Liver (tissue), 9 donors: ENCODE results near the gene RGS17. TPM values are rescaled to one million over a fixed set of nuclear protein-coding genes. Genes with fewer than 3 reads are reported as not detected.

Source experiments
- DNase-seq: peaks from one replicate; pipeline ENCODE4 v3.0.0-alpha.2; 2017; ENCODE audit warnings: low spot score
- H3K27ac ChIP-seq, 2 donors: one replicate each; pipeline ENCODE4 v1.7.0; 2013; ENCODE audit warnings: inconsistent platforms in 2 of 2, low read length in 2 of 2, control low read depth in 1 of 2, low read depth in 1 of 2, mild to moderate bottlenecking in 1 of 2
- H3K27me3 ChIP-seq, 4 donors: one replicate each; pipeline versions ENCODE4 v1.6.1 to v1.7.0; 2013; ENCODE audit warnings: low read length in 3 of 4, inconsistent platforms in 1 of 4, mild to moderate bottlenecking in 1 of 4, moderate library complexity in 1 of 4; ENCODE audit not compliant: control insufficient read depth in 4 of 4, insufficient read depth in 4 of 4
- H3K36me3 ChIP-seq, 4 donors: one replicate each; pipeline versions ENCODE4 v1.6.1 to v1.7.0; 2013; ENCODE audit warnings: low read length in 3 of 4, mild to moderate bottlenecking in 3 of 4, low read depth in 1 of 4, moderate library complexity in 1 of 4; ENCODE audit not compliant: control insufficient read depth in 4 of 4, insufficient read depth in 3 of 4
- H3K4me1 ChIP-seq, 4 donors: one replicate each; pipeline versions ENCODE4 v1.6.1 to v1.7.0; 2013; ENCODE audit warnings: low read length in 3 of 4, mild to moderate bottlenecking in 3 of 4, moderate library complexity in 1 of 4; ENCODE audit not compliant: control insufficient read depth in 4 of 4, insufficient read depth in 4 of 4
- H3K4me3 ChIP-seq, 3 donors: one replicate each; pipeline versions ENCODE4 v1.6.1 to v1.7.0; 2013; ENCODE audit warnings: low read length in 3 of 3, control low read depth in 1 of 3, low read depth in 1 of 3, mild to moderate bottlenecking in 1 of 3
- H3K9ac ChIP-seq, 2 donors: one replicate each; pipeline ENCODE4 v1.7.0; 2013; ENCODE audit warnings: low read length in 2 of 2, mild to moderate bottlenecking in 2 of 2, moderate library complexity in 2 of 2, control low read depth in 1 of 2, low read depth in 1 of 2
- H3K9me3 ChIP-seq, 4 donors: one replicate each; pipeline versions ENCODE4 v1.6.1 to v1.7.0; 2013; ENCODE audit warnings: low read length in 3 of 4; ENCODE audit not compliant: control insufficient read depth in 4 of 4
- EGR1 ChIP-seq, 2 donors: IDR thresholded peaks; 2 replicates each; pipeline ENCODE4 v1.6.1; 2016 to 2018; ENCODE audit warnings: antibody characterized with exemption in 2 of 2, low read depth in 2 of 2
- FOXA2 ChIP-seq: IDR thresholded peaks from 2 replicates; pipeline ENCODE4 v1.6.1; 2016; ENCODE audit warnings: antibody characterized with exemption
- GABPA ChIP-seq, 2 donors: IDR thresholded peaks in 1 of 2; conservative IDR thresholded peaks in 1 of 2; 2 replicates each; pipeline ENCODE4 v1.6.1; 2016; ENCODE audit warnings: antibody characterized with exemption in 2 of 2, mild to moderate bottlenecking in 1 of 2, moderate library complexity in 1 of 2
- HNF4A ChIP-seq, 2 donors: conservative IDR thresholded peaks; 2 replicates each; pipeline ENCODE4 v1.6.1; 2016; ENCODE audit warnings: antibody characterized with exemption in 2 of 2, mild to moderate bottlenecking in 2 of 2
- HNF4G ChIP-seq: IDR thresholded peaks from 2 replicates; pipeline ENCODE4 v1.6.1; 2016; ENCODE audit warnings: antibody characterized with exemption
- JUND ChIP-seq, 2 donors: IDR thresholded peaks; 2 replicates each; pipeline ENCODE4 v1.6.1; 2016; ENCODE audit warnings: antibody characterized with exemption in 2 of 2
- NR2F2 ChIP-seq: IDR thresholded peaks from 2 replicates; pipeline ENCODE4 v1.6.1; 2016; ENCODE audit warnings: antibody characterized with exemption
- RAD21 ChIP-seq, 2 donors: IDR thresholded peaks; 2 replicates each; pipeline ENCODE4 v1.6.1; 2016; ENCODE audit warnings: antibody characterized with exemption in 2 of 2, mild to moderate bottlenecking in 2 of 2
- RXRA ChIP-seq, 2 donors: IDR thresholded peaks; 2 replicates each; pipeline ENCODE4 v1.6.1; 2017 to 2018; ENCODE audit warnings: antibody characterized with exemption in 2 of 2, mild to moderate bottlenecking in 1 of 2
- SP1 ChIP-seq: IDR thresholded peaks from 2 replicates; pipeline ENCODE4 v1.6.1; 2018; ENCODE audit warnings: antibody characterized with exemption, mild to moderate bottlenecking
- TAF1 ChIP-seq: conservative IDR thresholded peaks from 2 replicates; pipeline ENCODE4 v1.6.1; 2016; ENCODE audit warnings: antibody characterized with exemption, mild to moderate bottlenecking
- YY1 ChIP-seq: IDR thresholded peaks from 2 replicates; pipeline ENCODE4 v1.6.1; 2016; ENCODE audit warnings: antibody characterized with exemption, mild to moderate bottlenecking
- WGBS: extraction: QIAGEN DNeasy Blood & Tissue Kit; methylation state at CpG from one replicate; pipeline ENCODE4 v1.1.7; 2013; 5-methylcytosine and 5-hydroxymethylcytosine counted together
- polyA plus RNA-seq, 2 donors: library from polyadenylated mRNA; stranded (reverse) in 1 of 2; unstranded in 1 of 2; fragments of 200-250 nt in 1 of 2; fragments of >200 nt in 1 of 2; fragmentation: Nextera tagmentation in 1 of 2; extraction: Ambion mirVana in 1 of 2; gene quantifications; one replicate each; pipeline versions ENCODE4 v1.2.1 to v1.2.3, GENCODE V29; 2013 to 2015
- total RNA-seq, 2 donors: library from RNA; depleted of rRNA; stranded (reverse); fragments of >200 nt; gene quantifications; one replicate each; pipeline ENCODE4 v1.2.3, GENCODE V29; 2014
- TF ChIP-seq, protein P1 (sequence below): fragments of 150-350 bp; IDR thresholded peaks from 2 replicates; pipeline ENCODE4 v1.5.1; 2017; ENCODE audit warnings: improper control_type of control experiment, low read depth, low read length; ENCODE audit not compliant: missing input control
- TF ChIP-seq, protein P2 (sequence below): IDR thresholded peaks from 2 replicates; pipeline ENCODE4 v1.6.1; 2016; ENCODE audit warnings: antibody characterized with exemption, mild to moderate bottlenecking
- TF ChIP-seq, protein P3 (sequence below): IDR thresholded peaks from 2 replicates; pipeline ENCODE4 v1.6.1; 2016; ENCODE audit warnings: antibody characterized with exemption
- TF ChIP-seq, protein P4 (sequence below): IDR thresholded peaks from 2 replicates; pipeline ENCODE4 v1.6.1; 2016; ENCODE audit warnings: antibody characterized with exemption
- donor health status: healthy.
- donor health status: healthy.
- donor health status: healthy.
- donor health status: healthy.
- donor health status: healthy.

Gene RGS17
- total and polyA plus RNA-seq, 4 donors, result under 0.01 to 0.09 (median 0.03) TPM

DNA sequence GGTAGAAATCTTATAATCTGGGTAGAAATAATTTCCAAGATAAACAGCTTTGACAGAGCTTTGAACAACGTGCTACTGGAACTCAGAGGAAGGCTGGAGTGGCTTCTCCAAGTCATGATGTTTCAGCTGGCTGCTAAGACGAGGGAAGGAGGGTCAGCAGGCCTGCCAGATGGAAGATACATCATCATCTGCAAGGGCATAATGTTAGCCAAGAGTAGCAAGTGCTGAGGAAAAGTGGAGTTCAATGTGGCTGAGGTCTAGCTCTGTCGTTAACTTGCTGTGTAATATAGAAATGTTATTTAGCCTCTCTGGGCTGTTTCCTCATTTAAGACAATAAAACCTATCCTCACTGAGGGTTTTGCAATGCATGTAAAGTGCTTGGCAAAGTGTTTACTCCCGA lies 35.1 kb downstream of the RGS17 start:
- 40% methylated on average over 4 of the region's 4 CpGs for WGBS
- Histone ChIP-seq H3K9ac (no peak overlapping the region), H3K4me1 (peaks cover 0 to 2% (median 0%) of the 10 kb centered on the region in 4 donors), H3K9me3 (no peaks in the 10 kb centered on the region), H3K4me3 (no peak overlapping the region), H3K27me3 (peaks cover 0 to 8% (median 3%) of the 10 kb centered on the region in 4 donors), H3K27ac (no peak overlapping the region), H3K36me3 (no peaks in the 10 kb centered on the region)
- no peak for TF ChIP-seq GABPA (IDR thresholded peaks at IDR 0.05 in 1 of 2, conservative IDR thresholded peaks at IDR 0.05 in 1 of 2)
- TF ChIP-seq NR2F2, result no peak
- no peak for TF ChIP-seq RAD21 (IDR thresholded peaks at IDR 0.05)
- TF ChIP-seq RXRA (IDR thresholded peaks at IDR 0.05), result no peak
- no peak for TF ChIP-seq TAF1
- TF ChIP-seq JUND (IDR thresholded peaks at IDR 0.05), result no peak
- TF ChIP-seq, protein P1, sequence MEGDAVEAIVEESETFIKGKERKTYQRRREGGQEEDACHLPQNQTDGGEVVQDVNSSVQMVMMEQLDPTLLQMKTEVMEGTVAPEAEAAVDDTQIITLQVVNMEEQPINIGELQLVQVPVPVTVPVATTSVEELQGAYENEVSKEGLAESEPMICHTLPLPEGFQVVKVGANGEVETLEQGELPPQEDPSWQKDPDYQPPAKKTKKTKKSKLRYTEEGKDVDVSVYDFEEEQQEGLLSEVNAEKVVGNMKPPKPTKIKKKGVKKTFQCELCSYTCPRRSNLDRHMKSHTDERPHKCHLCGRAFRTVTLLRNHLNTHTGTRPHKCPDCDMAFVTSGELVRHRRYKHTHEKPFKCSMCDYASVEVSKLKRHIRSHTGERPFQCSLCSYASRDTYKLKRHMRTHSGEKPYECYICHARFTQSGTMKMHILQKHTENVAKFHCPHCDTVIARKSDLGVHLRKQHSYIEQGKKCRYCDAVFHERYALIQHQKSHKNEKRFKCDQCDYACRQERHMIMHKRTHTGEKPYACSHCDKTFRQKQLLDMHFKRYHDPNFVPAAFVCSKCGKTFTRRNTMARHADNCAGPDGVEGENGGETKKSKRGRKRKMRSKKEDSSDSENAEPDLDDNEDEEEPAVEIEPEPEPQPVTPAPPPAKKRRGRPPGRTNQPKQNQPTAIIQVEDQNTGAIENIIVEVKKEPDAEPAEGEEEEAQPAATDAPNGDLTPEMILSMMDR, result no peak
- TF ChIP-seq, protein P2, sequence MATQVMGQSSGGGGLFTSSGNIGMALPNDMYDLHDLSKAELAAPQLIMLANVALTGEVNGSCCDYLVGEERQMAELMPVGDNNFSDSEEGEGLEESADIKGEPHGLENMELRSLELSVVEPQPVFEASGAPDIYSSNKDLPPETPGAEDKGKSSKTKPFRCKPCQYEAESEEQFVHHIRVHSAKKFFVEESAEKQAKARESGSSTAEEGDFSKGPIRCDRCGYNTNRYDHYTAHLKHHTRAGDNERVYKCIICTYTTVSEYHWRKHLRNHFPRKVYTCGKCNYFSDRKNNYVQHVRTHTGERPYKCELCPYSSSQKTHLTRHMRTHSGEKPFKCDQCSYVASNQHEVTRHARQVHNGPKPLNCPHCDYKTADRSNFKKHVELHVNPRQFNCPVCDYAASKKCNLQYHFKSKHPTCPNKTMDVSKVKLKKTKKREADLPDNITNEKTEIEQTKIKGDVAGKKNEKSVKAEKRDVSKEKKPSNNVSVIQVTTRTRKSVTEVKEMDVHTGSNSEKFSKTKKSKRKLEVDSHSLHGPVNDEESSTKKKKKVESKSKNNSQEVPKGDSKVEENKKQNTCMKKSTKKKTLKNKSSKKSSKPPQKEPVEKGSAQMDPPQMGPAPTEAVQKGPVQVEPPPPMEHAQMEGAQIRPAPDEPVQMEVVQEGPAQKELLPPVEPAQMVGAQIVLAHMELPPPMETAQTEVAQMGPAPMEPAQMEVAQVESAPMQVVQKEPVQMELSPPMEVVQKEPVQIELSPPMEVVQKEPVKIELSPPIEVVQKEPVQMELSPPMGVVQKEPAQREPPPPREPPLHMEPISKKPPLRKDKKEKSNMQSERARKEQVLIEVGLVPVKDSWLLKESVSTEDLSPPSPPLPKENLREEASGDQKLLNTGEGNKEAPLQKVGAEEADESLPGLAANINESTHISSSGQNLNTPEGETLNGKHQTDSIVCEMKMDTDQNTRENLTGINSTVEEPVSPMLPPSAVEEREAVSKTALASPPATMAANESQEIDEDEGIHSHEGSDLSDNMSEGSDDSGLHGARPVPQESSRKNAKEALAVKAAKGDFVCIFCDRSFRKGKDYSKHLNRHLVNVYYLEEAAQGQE, result no peak
- no peak for DNase-seq

DNA sequence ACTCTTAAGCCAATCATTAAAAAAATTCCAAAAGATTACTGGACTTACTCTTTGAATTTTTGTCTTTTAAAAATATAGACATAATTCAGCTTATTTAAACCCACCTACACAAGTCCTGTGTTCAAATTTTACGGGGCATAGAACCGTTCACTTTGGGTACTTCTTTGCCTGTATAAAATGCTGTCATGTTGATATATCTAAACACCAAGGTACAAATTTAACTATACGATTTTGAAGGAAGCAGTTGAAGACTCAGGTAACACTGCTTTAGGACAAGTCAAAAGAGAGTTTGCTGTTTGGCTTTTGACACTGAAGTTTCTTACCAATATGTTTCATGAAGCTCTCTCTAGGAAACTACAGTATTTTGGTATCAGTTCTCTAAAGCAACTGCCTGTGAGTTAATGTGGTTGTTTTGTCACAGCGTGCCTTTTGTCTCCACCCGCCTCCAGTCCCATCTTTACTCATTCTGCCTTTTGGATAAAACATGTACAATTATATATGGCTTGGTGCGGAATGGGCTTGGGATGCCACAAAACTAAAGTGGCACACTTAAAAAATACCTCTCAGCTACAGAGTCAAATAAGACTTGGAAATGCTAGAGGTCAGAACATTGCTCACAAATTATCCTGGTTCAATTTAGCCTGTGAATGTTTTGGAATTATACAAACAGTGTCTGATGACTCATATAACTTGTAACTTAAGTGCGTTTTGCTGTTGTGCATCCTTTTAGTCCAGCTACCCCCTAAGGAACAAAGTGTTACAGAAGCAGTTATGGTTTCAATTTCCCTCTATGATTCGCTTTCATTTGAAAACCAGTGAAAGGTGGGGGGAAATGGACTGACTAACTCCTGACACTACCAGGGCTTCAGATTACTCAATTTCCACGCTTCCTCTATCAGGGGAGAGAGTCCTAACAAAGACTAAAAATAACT lies 38.7 kb downstream of the RGS17 start:
- Histone ChIP-seq H3K36me3 (no peaks in the 10 kb centered on the region), H3K4me3 (no peak overlapping the region), H3K27me3 (peaks cover 0 to 5% (median 3%) of the 10 kb centered on the region in 4 donors), H3K27ac (no peak overlapping the region), H3K4me1 (no peaks in the 10 kb centered on the region), H3K9ac (no peak overlapping the region), H3K9me3 (no peaks in the 10 kb centered on the region)
- 71% methylated on average over 9 of the region's 9 CpGs for WGBS
- no peak for DNase-seq
- TF ChIP-seq FOXA2 (no peak), YY1 (no peak), EGR1 (IDR thresholded peaks at IDR 0.05; ENCODE audit: low read depth in 2 of 2) (no peak), HNF4G (no peak), RAD21 (IDR thresholded peaks at IDR 0.05) (no peak), GABPA (IDR thresholded peaks at IDR 0.05 in 1 of 2, conservative IDR thresholded peaks at IDR 0.05 in 1 of 2) (no peak), HNF4A (conservative IDR thresholded peaks at IDR 0.05) (no peak), NR2F2 (no peak), SP1 (no peak), TAF1 (no peak)
- TF ChIP-seq, protein P1, result no peak
- TF ChIP-seq, protein P3, sequence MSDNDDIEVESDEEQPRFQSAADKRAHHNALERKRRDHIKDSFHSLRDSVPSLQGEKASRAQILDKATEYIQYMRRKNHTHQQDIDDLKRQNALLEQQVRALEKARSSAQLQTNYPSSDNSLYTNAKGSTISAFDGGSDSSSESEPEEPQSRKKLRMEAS, result no peak
- TF ChIP-seq, protein P4, sequence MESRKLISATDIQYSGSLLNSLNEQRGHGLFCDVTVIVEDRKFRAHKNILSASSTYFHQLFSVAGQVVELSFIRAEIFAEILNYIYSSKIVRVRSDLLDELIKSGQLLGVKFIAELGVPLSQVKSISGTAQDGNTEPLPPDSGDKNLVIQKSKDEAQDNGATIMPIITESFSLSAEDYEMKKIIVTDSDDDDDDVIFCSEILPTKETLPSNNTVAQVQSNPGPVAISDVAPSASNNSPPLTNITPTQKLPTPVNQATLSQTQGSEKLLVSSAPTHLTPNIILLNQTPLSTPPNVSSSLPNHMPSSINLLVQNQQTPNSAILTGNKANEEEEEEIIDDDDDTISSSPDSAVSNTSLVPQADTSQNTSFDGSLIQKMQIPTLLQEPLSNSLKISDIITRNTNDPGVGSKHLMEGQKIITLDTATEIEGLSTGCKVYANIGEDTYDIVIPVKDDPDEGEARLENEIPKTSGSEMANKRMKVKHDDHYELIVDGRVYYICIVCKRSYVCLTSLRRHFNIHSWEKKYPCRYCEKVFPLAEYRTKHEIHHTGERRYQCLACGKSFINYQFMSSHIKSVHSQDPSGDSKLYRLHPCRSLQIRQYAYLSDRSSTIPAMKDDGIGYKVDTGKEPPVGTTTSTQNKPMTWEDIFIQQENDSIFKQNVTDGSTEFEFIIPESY, result no peak
- TF ChIP-seq, protein P2, result no peak
